NOMO-1 treated with dmso at 0.1 percent for 144 hours (cell line): ENCODE measurements around the gene TRIM44.

Source experiments
- DNase-seq: peaks from one replicate; lab custom pipeline; 2025; ENCODE audit not compliant: unreplicated experiment; lab: John Stamatoyannopoulos, UW

TRIM44 gene

DNA sequence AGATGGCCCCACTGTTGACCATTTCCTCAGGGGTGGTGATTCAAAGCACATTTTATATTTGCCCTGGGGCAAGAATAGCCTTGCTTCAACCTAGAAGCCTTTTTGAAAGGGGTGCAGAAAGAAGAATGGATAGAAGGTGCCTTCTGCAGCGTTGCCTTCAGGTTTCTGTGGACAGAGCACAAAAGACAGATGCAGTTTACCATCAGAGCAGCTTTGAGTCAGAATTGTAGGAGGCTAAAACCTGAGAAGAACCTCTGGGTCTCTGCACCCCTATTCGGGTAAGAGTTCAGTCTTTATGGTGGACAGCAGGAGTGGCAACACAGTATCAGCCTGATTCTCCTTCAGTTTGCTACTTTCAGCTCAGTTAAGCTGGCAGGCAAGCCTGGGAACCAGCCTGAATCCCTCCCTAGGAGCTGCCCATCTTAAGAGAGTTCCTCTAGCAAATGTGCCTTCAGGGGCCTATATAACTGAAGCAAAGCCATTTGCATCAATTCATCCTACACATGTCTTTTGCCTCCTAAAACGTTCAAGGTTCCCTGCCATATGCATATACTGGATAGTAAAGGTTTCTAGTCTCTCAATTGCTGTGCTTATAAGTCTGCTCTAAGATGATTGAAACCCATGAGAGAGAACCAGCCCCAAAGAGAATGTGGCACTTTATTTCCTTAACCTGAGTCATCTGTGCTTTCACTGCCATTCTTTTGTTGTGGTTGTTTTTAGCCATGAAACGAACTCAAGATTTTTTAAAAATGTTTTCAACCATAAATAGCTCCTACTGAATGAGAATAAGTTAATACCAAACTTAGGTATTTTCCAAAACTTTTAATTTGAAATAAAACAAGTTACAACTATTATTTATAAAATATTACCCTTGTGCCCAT is 123.0 kb downstream of the TRIM44 start:
- DNase-seq, result no peak

DNA sequence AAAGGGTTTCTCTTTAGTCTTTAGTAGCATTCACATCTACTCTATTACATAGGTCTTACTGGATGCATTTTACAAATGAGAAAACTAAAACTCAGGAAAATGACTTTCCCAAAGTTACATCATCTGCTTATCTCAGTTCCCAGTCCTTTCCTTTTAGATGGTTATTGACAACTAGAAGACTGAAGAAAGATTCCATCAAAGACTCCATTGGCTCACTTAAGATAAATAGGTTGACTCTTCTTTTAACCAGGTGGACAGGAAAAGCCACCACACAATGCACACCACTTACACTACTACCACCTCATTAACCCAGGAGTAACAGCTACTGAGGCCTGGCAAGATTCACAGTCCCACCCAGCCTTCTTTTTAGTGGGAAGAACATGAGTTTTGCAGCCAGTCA is 123.6 kb downstream of the TRIM44 start:
- DNase-seq, result no peak

DNA sequence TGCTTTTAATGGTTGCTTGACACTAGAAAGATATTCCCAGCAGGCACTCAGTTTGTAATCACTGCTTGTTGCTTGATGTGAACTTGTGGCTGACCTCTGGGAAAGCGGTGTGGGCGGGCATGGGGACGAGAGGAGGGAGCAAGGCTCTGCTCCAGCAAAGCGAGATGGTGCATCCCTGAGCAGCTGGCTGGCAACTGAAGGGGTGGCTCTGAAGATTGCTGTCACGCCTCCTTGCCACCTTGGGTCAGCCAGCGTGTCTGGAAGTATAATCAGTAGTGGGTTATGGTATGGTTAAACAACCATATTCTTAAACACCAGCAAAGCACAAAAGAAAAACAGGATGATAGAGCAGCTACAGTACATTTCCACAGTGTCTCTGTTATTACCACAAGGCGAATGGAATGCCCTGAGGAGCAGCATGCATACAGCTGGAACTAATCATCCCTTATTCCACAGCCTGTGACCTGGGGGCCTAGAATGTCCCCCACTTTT is 124.5 kb downstream of the TRIM44 start:
- no peak for DNase-seq

DNA sequence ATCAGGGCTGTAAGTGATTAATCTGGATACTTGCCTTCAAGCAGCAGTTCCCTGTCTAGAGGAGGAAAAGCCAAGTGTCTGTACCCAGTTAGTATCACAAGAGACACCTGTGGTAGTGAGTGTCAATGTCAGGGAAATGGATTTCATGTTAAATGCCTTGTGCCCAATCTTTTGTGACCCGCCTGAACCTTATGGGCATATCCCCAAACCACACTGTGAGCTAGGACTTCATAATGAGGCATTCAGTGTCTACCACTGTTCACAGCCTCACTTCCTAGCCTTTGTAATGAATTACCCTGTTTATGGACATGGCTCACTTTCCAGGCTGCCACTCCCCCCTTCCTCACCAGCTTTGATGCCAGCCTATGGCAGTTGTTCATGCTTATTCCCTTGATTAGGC is 125.1 kb downstream of the TRIM44 start:
- no peak for DNase-seq

DNA sequence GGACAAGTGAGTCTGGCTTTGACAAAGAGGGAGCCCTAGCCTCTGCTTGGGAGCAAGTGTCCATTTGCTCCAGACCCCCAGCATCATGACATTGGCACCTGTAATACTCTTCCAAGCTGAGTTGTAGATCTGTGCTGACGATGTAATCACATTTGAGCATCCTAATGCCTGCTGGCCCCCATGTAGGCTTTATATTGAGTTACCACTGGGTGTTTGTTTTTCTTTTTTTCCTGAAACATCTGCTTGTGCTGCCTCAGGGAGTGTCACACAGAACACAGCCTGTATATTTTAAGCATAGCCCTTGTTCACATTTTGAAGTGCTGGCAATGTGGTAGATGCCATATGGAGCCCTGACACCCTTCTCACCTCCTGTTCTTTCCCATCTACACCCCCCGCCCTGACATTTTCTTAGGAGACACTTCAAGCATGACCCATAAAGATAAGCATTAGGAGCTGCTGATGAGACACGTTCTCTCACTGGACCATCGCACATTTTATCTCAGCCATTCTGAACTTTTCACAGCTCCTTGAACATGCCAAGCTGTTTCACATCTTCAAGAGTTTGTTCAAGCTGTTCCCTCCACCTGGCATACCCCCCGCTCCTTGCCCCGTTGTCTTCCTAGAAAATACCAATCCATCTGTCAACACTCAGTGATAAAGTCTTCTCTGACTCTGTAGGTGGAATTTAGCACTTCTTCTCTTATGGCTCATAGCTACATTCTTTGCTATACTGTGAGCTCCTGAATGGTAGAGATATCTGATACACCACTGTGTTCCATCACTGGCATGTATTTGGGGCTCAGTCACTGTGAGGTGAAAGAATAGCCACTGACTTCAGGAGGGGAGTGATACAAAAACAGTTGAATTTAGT is 128.7 kb downstream of the TRIM44 start:
- DNase-seq, result no peak

DNA sequence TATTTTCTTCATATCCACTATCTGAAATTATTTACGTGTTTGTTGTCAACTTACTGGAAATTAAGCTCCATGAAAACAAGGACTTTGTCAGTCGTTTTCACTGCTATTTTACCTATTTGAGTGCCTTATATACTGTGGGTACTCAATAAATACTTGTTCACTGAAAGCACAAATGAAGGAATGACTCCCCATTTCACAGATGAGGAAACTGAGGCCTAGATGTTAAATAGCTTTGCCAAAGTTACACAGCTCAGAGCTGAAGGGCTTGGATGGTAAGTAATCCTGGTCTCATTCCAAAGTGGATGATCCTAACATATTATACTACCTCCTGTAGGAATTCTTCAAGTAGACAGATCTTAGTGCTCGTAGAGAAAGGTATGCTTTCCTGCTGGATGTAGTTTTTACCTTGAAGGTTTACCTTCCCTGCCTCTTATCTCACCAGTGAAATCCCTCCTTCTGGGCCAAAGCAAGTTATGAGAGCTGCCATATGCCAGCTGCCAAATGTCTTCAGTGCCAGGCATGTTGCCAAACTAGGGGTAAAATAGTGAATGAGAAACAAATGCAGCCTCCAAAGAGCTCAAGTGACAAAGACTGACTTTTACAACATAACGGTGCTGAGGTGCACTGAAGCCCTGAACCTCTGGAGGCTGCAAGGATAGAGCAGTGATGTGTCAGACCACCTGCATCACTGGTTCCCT is 129.7 kb downstream of the TRIM44 start:
- DNase-seq, result no peak

DNA sequence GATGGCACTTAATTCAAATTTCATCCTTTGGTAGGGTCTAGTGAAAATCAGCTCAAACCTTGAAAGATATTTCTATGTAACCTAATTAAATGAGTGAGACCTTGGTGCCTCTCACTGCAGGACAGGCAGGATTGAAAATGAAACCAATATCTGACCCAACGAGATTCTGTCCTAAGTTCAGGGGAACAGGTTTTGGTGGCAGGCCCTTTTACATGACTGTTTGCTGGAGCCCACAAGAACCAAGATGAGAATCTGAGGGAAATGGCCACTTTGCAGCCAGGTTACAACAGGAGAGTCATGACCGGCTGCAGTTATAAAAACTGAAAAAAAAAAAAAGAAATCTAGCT is 130.2 kb downstream of the TRIM44 start:
- no peak for DNase-seq

DNA sequence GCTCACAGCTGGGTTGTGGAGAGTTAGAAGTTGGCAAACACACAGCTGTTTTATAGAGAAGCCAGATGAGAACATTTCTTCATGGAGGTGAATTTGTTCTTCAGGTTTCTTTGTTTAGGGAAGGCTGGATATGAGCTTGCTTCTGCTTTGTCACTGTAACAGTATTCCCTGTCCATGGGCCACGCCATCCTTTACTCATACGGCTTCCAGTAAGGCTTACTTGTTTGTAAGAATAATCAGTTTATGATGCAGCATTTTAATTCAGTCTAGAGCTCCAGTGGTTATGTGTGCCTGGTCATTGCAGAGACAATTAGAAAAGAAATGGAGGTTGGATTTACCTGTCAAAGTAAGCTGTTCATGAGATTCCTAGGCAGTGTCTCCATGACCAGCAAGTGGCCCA is 131.8 kb downstream of the TRIM44 start:
- no peak for DNase-seq

DNA sequence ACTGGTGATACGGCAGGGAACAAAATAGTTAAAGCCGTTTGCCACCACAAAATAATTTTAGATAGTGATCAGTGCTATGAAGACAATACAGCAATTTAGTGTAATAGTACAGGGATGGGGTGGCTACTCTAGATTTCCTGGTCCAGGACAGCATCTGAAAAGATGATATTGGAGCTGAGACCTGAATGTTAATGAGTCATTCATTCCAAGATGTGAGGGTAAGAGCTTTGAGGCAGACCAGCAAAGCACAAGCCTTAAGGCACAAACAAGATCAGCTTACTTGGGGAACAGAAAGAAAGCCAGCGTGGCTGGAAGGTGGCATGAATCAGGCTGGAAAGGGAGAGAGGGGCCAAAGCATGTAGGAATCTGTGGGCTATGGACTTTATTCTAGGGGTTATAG is 132.3 kb downstream of the TRIM44 start:
- no peak for DNase-seq

DNA sequence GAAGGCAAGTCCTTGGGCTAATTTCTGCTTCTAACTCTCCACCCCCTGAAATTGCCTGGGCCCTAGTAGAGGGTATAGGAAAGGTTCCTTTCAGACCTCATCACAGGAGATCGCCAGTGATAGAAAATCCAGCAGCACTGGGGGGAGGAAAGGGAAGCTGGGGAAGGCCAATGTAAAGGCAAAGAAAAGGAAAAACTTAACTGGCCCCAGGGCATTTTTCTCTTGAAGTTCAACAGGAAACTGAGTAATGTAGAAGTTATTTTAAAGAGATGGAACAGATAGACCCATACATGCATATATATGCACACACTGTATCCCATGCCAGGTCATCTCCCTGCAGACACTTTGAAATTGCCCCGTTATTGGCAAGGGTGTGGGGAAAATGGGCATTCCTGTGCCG is 134.0 kb downstream of the TRIM44 start:
- no peak for DNase-seq

DNA sequence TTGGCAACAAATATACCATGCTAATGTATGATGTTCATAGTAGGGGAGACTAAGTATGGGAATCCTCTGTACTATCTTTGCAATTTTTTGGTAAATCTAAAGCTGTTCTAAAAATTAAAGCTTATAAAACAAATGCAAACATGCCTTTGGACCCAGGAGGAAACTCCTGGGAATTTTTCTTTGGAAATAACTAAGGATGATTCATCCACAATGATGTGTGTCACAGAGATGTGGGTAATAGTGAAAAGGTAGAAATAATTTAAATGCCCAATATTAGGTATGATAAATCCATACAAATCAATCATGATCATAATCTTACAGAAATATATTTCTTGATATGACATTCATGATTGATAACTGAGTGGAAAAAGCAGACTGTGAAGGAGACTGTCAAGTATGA is 135.8 kb downstream of the TRIM44 start:
- no peak for DNase-seq

DNA sequence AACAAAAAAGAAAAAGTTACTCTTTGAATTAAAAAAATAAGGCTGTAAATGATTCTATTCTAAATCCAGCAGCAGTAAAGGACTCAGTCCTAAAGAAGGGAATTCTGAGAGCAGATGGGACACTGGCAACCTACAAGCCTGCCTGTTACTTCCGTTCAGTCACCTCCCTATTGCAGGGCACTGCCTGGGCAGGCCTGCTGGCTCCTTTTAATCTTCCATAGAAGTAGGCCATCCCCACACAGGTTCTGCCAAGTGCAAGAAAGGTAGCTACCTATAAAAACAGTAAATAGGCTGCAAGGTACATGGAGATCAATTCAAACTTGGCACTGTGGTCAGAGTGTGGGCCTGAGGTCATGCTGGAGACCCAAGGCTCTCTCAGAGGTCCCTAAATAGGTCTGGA is 136.4 kb downstream of the TRIM44 start:
- DNase-seq, result no peak

DNA sequence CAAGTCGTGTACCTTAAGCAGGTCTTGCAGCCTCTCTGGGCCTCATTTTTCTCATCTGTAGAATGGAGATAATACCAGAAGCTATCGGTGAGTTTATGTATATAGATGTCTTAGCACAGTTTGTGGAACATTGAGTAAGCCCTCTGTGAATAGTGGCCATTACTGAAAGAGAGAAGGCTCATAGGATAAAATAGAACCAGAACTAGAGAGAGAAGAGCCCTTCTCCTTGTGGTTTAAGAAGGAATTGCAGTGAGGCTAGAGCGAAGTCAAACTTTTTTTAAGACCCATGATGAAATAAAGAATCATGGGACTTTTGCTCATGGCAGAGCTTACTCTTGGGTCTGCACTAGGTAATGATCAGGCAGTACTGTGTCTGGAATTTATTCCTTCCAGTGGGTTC is 137.1 kb downstream of the TRIM44 start:
- DNase-seq, result no peak

DNA sequence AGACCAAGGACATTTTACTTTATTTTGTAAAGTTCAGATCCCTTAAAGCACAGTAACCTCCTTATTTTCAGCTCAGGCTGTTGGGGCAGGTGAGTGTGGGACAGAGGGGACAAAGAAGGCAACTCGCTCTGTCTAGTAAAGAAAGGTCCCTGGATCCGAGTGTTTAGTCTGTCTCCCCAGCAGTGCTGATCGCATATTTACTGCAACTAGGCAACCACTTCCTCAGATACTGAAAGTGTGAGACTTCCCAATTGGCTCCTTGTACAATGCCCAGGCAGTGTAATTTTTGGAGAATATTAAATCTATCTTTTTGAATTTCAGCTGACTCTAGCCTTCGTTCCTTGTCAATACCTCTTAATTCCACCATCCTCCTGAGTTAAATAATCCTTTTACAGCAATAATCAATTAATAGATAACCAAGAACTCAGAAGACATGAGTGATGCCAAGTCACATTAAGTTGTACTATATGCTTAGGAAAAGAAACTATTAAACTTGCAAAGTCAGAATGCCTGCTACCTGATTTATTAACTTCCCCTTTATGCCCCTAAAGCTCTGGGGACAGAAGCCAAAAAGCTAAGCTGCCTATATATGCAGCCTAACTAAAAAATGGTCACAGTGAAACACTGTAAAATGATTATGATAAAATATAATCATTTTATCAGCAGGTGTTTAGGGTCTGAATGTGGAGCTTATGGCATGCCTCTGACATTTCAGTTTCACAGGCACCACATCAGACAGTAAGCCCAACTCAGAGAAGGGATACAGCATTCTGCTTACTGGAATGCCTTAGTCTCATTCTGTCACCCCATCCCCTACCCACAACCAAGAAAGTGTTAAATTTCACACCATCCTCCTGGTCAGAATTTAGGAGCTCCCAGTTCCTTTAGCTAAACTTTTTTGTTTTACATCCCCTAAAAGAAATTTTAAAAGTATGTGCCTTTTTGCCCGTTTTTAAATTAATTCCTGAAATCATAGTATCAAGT is 138.7 kb downstream of the TRIM44 start:
- peak; percentile 34 for DNase-seq

DNA sequence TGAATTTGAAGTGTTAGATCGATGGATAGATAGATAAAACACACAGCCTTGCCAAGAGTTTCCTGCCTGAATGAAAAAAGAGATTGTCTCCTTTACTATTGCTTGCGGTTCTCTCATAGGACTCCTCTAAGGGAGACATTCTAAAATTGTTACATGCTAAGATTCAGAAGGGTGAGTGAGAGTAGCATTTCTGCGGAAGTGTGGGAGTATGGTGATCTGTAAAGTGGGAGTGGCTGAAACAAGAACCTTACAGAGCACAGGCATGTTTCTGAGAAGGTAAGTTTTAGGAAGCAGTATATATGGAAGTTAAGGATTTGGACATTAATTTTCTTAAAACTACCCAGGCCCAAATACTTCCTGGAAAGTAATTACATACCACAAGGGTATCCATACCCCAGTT is 139.6 kb downstream of the TRIM44 start:
- DNase-seq, result no peak

DNA sequence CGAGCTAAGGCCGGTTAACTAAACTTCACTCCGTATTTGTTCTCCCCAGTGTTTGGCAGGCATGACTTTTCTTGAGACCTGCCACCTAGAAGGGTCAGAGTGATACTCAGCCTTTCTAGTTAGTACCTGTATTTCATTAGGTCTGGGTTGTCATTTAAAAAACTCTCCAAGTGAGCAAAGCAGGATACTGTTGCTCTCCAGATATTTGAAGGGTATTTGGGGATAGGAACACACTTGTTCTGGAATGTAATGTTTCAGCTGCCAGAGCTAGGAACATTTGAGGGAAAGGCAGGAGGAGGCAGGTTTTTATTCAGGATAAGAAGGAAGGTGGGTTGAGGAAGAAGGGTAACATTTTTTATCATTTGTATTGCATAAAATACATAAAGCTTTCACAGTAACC is 140.1 kb downstream of the TRIM44 start:
- no peak for DNase-seq

DNA sequence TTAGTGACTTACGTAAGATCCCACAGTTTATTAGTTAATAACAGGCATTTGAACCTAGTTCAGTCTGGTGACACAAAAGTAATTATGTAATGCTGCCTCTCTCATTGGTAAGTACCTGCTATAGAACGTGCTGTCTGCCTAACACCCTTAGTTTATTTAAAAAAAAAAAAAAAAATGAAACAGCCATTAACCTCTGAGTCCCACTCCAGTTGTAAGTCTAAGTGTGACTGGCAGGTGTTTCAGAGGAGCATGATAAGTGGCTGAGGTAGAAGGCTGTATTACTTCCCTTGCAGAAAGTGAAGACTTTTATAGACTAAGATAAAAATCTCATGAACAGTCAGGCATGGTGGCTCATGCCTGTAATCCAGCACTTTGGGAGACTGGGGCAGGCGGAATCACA is 140.5 kb downstream of the TRIM44 start:
- DNase-seq, result no peak

DNA sequence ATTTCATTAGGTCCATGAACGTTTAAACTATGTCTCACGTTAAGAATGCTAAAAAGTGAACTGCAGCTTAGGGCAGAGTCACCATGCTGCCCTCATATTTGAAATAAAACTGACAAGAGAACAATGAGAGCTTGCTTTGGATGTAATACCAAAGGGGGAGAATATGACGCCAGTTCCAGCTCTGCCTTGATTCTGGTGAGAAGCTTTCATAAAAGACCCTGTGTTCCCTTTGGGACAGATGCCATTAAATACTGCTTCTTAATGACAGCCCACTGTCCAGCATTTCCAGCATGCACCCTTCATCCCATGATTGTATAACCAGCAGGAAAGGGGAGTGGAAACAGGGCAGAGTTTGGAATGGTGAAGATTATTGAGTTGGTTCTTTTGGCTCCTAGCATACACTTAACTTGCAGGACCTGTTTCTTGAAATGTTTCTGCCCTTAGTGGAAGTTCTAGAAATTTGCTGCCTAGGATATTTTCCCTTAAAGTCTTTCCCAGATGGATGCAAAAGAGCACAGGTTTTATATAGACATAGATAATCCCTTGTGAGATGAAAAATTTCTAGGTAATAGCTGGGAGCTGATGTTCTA is 142.0 kb downstream of the TRIM44 start:
- no peak for DNase-seq

DNA sequence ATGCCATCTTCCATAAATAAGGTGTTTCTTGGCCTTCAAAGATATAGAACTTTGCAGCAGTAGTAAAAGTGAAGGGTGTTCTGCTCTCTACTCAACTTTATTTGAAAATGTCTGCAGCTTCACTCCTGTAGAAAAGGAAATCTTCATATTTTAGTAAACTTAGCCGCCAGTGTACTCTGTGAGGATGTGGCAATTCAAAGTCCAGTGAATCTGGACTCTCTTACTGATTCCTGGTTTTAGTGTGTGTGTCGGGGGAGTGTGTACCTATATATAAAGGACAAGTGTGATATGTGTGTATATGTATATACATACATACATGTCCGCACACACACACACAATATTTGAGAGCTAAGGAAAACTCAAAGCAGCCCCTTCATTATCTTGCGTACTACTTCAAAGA is 147.0 kb downstream of the TRIM44 start:
- no peak for DNase-seq

DNA sequence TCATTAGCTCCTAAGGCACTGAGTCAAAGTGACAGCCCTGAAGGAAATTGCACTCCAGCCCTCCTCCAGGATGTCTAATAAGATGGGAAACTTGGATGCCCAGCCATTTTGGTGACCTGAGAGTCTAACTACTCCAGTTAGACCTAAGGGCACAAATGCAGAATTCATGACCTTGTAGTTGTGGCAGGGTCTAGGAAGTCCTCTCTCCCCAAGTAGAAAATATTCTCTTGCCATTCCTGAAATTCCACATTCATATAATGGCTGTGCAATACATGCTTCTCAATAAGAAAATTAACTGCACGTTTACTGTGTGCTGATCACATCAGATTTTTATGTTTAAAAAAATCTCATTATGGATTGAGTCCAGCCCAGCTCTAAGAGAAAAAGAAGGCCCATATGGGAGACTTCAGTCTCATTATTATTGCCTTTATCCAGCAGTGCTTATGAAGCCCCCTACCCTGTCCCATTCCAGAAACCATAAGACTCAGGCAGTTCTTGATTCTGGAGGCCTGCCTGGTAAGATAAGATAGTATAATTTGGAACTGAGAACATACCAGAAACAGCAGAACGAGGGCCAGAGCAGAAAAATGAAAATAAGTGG is 147.6 kb downstream of the TRIM44 start:
- no peak for DNase-seq
